ENCODE measurements around the gene SUSD4.

The SUSD4 gene

GRCh38 chr1:223394242-223394641 is 30.3 kb upstream of the SUSD4 start:
- H3K27me3 ChIP-seq (ENCODE audit: control insufficient read depth, insufficient read depth, low read length): no peaks in the 10 kb centered on the region
- no peak overlapping the region for H3K9ac ChIP-seq (ENCODE audit: low read depth, low read length)
- no peaks in the 10 kb centered on the region for H3K9me3 ChIP-seq (ENCODE audit: control insufficient read depth, insufficient read depth, low read length)
- no peaks in the 10 kb centered on the region for H3K36me3 ChIP-seq (ENCODE audit: control insufficient read depth, insufficient read depth, low read length)
- no peak overlapping the region for H3K4me3 ChIP-seq (ENCODE audit: low read depth, low read length)
- H3K4me1 ChIP-seq (ENCODE audit: control insufficient read depth, insufficient read depth, low read length): no peaks in the 10 kb centered on the region

GRCh38 chr1:223393275-223394214 is 29.6 kb upstream of the SUSD4 start, which contains the start of gene CCDC185:
TSS of gene CCDC185 (plus strand) at chr1:223393415. CDS start at chr1:223393476, 61 bp downstream.
- Histone ChIP-seq H3K9me3 (ENCODE audit: control insufficient read depth, insufficient read depth, low read length) (no peaks in the 10 kb centered on the region), H3K27me3 (ENCODE audit: control insufficient read depth, insufficient read depth, low read length) (no peaks in the 10 kb centered on the region), H3K36me3 (ENCODE audit: control insufficient read depth, insufficient read depth, low read length) (no peaks in the 10 kb centered on the region), H3K9ac (ENCODE audit: low read depth, low read length) (no peak within 1 kb of the TSS), H3K4me3 (ENCODE audit: low read depth, low read length) (no peak within 1 kb of the TSS), H3K4me1 (ENCODE audit: control insufficient read depth, insufficient read depth, low read length) (no peaks in the 10 kb centered on the region)

GRCh38 chr1:223390618-223391017 is 26.6 kb upstream of the SUSD4 start:
- Histone ChIP-seq H3K27me3 (ENCODE audit: control insufficient read depth, insufficient read depth, low read length) (no peaks in the 10 kb centered on the region), H3K9me3 (ENCODE audit: control insufficient read depth, insufficient read depth, low read length) (no peaks in the 10 kb centered on the region), H3K4me1 (ENCODE audit: control insufficient read depth, insufficient read depth, low read length) (no peaks in the 10 kb centered on the region), H3K9ac (ENCODE audit: low read depth, low read length) (no peak overlapping the region), H3K4me3 (ENCODE audit: low read depth, low read length) (no peak overlapping the region), H3K36me3 (ENCODE audit: control insufficient read depth, insufficient read depth, low read length) (no peaks in the 10 kb centered on the region)

GRCh38 chr1:223386013-223386412 is 22.0 kb upstream of the SUSD4 start:
- Histone ChIP-seq H3K36me3 (ENCODE audit: control insufficient read depth, insufficient read depth, low read length) (no peaks in the 10 kb centered on the region), H3K27me3 (ENCODE audit: control insufficient read depth, insufficient read depth, low read length) (no peaks in the 10 kb centered on the region), H3K9me3 (ENCODE audit: control insufficient read depth, insufficient read depth, low read length) (no peaks in the 10 kb centered on the region), H3K9ac (ENCODE audit: low read depth, low read length) (no peak overlapping the region), H3K4me3 (ENCODE audit: low read depth, low read length) (no peak overlapping the region), H3K4me1 (ENCODE audit: control insufficient read depth, insufficient read depth, low read length) (no peaks in the 10 kb centered on the region)

GRCh38 chr1:223378754-223379153 is 14.8 kb upstream of the SUSD4 start:
- Histone ChIP-seq H3K36me3 (ENCODE audit: control insufficient read depth, insufficient read depth, low read length) (no peaks in the 10 kb centered on the region), H3K4me3 (ENCODE audit: low read depth, low read length) (no peak overlapping the region), H3K27me3 (ENCODE audit: control insufficient read depth, insufficient read depth, low read length) (no peaks in the 10 kb centered on the region), H3K9ac (ENCODE audit: low read depth, low read length) (no peak overlapping the region), H3K9me3 (ENCODE audit: control insufficient read depth, insufficient read depth, low read length) (no peaks in the 10 kb centered on the region), H3K4me1 (ENCODE audit: control insufficient read depth, insufficient read depth, low read length) (no peaks in the 10 kb centered on the region)

GRCh38 chr1:223374064-223374610 is 10.2 kb upstream of the SUSD4 start:
- Histone ChIP-seq H3K27me3 (ENCODE audit: control insufficient read depth, insufficient read depth, low read length) (no peaks in the 10 kb centered on the region), H3K9me3 (ENCODE audit: control insufficient read depth, insufficient read depth, low read length) (no peaks in the 10 kb centered on the region), H3K4me1 (ENCODE audit: control insufficient read depth, insufficient read depth, low read length) (no peaks in the 10 kb centered on the region), H3K4me3 (ENCODE audit: low read depth, low read length) (no peak overlapping the region), H3K9ac (ENCODE audit: low read depth, low read length) (no peak overlapping the region), H3K36me3 (ENCODE audit: control insufficient read depth, insufficient read depth, low read length) (no peaks in the 10 kb centered on the region)

GRCh38 chr1:223364685-223365382 is 858 bp upstream of the SUSD4 start:
- Histone ChIP-seq H3K4me1 (ENCODE audit: control insufficient read depth, insufficient read depth, low read length) (peaks cover 4% of the 10 kb centered on the region), H3K9ac (ENCODE audit: low read depth, low read length) (no peak overlapping the region), H3K36me3 (ENCODE audit: control insufficient read depth, insufficient read depth, low read length) (no peaks in the 10 kb centered on the region), H3K4me3 (ENCODE audit: low read depth, low read length) (peak overlapping the region; percentile 63), H3K9me3 (ENCODE audit: control insufficient read depth, insufficient read depth, low read length) (no peaks in the 10 kb centered on the region), H3K27me3 (ENCODE audit: control insufficient read depth, insufficient read depth, low read length) (peaks cover 18% of the 10 kb centered on the region)

GRCh38 chr1:223363057-223363855 is 720 bp downstream of the SUSD4 start:
- H3K27me3 ChIP-seq (ENCODE audit: control insufficient read depth, insufficient read depth, low read length): peaks cover 18% of the 10 kb centered on the region
- H3K9ac ChIP-seq (ENCODE audit: low read depth, low read length): no peak overlapping the region
- H3K4me3 ChIP-seq (ENCODE audit: low read depth, low read length): peak overlapping the region; percentile 86

GRCh38 chr1:223358826-223359225 is 5.2 kb downstream of the SUSD4 start:
- no peaks in the 10 kb centered on the region for H3K4me1 ChIP-seq (ENCODE audit: control insufficient read depth, insufficient read depth, low read length)
- H3K4me3 ChIP-seq (ENCODE audit: low read depth, low read length): no peak overlapping the region
- H3K27me3 ChIP-seq (ENCODE audit: control insufficient read depth, insufficient read depth, low read length): peaks cover 4% of the 10 kb centered on the region

More at GRCh38 chr1:223363057-223363855, 720 bp downstream of the SUSD4 start:
- no peaks in the 10 kb centered on the region for H3K9me3 ChIP-seq (ENCODE audit: control insufficient read depth, insufficient read depth, low read length)
- H3K4me1 ChIP-seq (ENCODE audit: control insufficient read depth, insufficient read depth, low read length): peaks cover 4% of the 10 kb centered on the region
- no peaks in the 10 kb centered on the region for H3K36me3 ChIP-seq (ENCODE audit: control insufficient read depth, insufficient read depth, low read length)

GRCh38 chr1:223355699-223356098 is 8.3 kb downstream of the SUSD4 start:
- no peak overlapping the region for H3K9ac ChIP-seq (ENCODE audit: low read depth, low read length)
- H3K27me3 ChIP-seq (ENCODE audit: control insufficient read depth, insufficient read depth, low read length): no peaks in the 10 kb centered on the region
- H3K4me1 ChIP-seq (ENCODE audit: control insufficient read depth, insufficient read depth, low read length): no peaks in the 10 kb centered on the region
- no peaks in the 10 kb centered on the region for H3K9me3 ChIP-seq (ENCODE audit: control insufficient read depth, insufficient read depth, low read length)
- no peaks in the 10 kb centered on the region for H3K36me3 ChIP-seq (ENCODE audit: control insufficient read depth, insufficient read depth, low read length)
- no peak overlapping the region for H3K4me3 ChIP-seq (ENCODE audit: low read depth, low read length)

More at GRCh38 chr1:223358826-223359225, 5.2 kb downstream of the SUSD4 start:
- Histone ChIP-seq H3K36me3 (ENCODE audit: control insufficient read depth, insufficient read depth, low read length) (no peaks in the 10 kb centered on the region), H3K9me3 (ENCODE audit: control insufficient read depth, insufficient read depth, low read length) (no peaks in the 10 kb centered on the region), H3K9ac (ENCODE audit: low read depth, low read length) (no peak overlapping the region)

- Histone ChIP-seq H3K4me3 (ENCODE audit: low read depth, low read length) (no peak overlapping the region), H3K36me3 (ENCODE audit: control insufficient read depth, insufficient read depth, low read length) (no peaks in the 10 kb centered on the region), H3K9ac (ENCODE audit: low read depth, low read length) (no peak overlapping the region), H3K9me3 (ENCODE audit: control insufficient read depth, insufficient read depth, low read length) (no peaks in the 10 kb centered on the region), H3K27me3 (ENCODE audit: control insufficient read depth, insufficient read depth, low read length) (no peaks in the 10 kb centered on the region), H3K4me1 (ENCODE audit: control insufficient read depth, insufficient read depth, low read length) (no peaks in the 10 kb centered on the region)
Observed at GRCh38 chr1:223353939-223354338, 10.0 kb downstream of the SUSD4 start.
